NCI-H2107 treated with DMSO at 0.1 percent for 48 hours (cell line): ENCODE data around the gene TRIM8.
"Not testable (repeated sequence)": the region's sequence is repeated elsewhere in the genome, so short reads cannot be mapped to it uniquely, and the experiment has no call there.

ENCODE experiments used
- DNase-seq: peaks from one replicate; lab custom pipeline; 2025; ENCODE audit not compliant: unreplicated experiment; lab: John Stamatoyannopoulos, UW

TRIM8 gene

GRCh38 chr10:102691285-102692066, 47.2 kb downstream of the TRIM8 start:
- DNase-seq: peak; percentile 11

GRCh38 chr10:102695401-102695800, 51.1 kb downstream of the TRIM8 start:
- not testable (repeated sequence) for DNase-seq

- no peak for DNase-seq
Measured at GRCh38 chr10:102696736-102697135, 52.5 kb downstream of the TRIM8 start.

GRCh38 chr10:102698894-102699293, 54.6 kb downstream of the TRIM8 start:
- DNase-seq: no peak

GRCh38 chr10:102701272-102701671, 57.0 kb downstream of the TRIM8 start:
- no peak for DNase-seq

- no peak for DNase-seq
Measured at GRCh38 chr10:102701796-102702195, 57.5 kb downstream of the TRIM8 start.

- DNase-seq: no peak
Measured at GRCh38 chr10:102702742-102703141, 58.5 kb downstream of the TRIM8 start.

- no peak for DNase-seq
Measured at GRCh38 chr10:102704915-102705314, 60.6 kb downstream of the TRIM8 start.

- DNase-seq: no peak
Measured at GRCh38 chr10:102705531-102705930, 61.3 kb downstream of the TRIM8 start.
